Astrocyte (in vitro differentiated cells and primary cell): ENCODE results near the gene POM121L12. TPM values are rescaled to one million over a fixed set of nuclear protein-coding genes. Genes with fewer than 3 reads are reported as not detected.

Experiments
- DNase-seq: peaks from one replicate; pipeline ENCODE4 v3.0.0-alpha.2; 2010; ENCODE audit warnings: low read depth
- FAIRE-seq: peaks from 2 replicates; lab custom pipeline; 2011; peaks lifted over from hg19 to GRCh38; lab: Jason Lieb, UNC
- H2AFZ ChIP-seq: 2 replicates; pipeline ENCODE4 v1.6.0; 2012; ENCODE audit warnings: low read depth, low read length, inconsistent platforms
- H3K27ac ChIP-seq: 2 replicates; pipeline ENCODE4 v1.5.1; 2011; ENCODE audit warnings: low read depth, low read length, inconsistent platforms
- H3K27me3 ChIP-seq: 2 replicates; pipeline ENCODE4 v1.6.0; 2011; ENCODE audit warnings: low read length, inconsistent platforms; ENCODE audit not compliant: insufficient read depth
- H3K36me3 ChIP-seq: 2 replicates; pipeline ENCODE4 v1.5.1; 2011; ENCODE audit warnings: low read length, inconsistent platforms; ENCODE audit not compliant: insufficient read depth
- H3K4me1 ChIP-seq: 2 replicates; pipeline ENCODE4 v1.5.1; 2011; ENCODE audit warnings: low read length, inconsistent platforms; ENCODE audit not compliant: insufficient read depth
- H3K4me2 ChIP-seq: 2 replicates; pipeline ENCODE4 v1.6.0; 2012; ENCODE audit warnings: low read length, inconsistent platforms
- H3K4me3 ChIP-seq: 2 replicates; pipeline ENCODE4 v1.5.1; 2011; ENCODE audit warnings: low read depth, mild to moderate bottlenecking, low read length, inconsistent platforms; ENCODE audit not compliant: insufficient read depth
- H3K79me2 ChIP-seq: 2 replicates; pipeline ENCODE4 v1.6.0; 2012; ENCODE audit warnings: mild to moderate bottlenecking, low read length, inconsistent platforms; ENCODE audit not compliant: insufficient read depth
- H3K9ac ChIP-seq: 2 replicates; pipeline ENCODE4 v1.6.0; 2012; ENCODE audit warnings: mild to moderate bottlenecking, low read length, inconsistent platforms
- H3K9me3 ChIP-seq: 2 replicates; pipeline ENCODE4 v1.5.1; 2012; ENCODE audit warnings: low read depth, mild to moderate bottlenecking, low read length, inconsistent platforms; ENCODE audit not compliant: insufficient read depth
- H4K20me1 ChIP-seq: 2 replicates; pipeline ENCODE4 v1.6.0; 2012; ENCODE audit warnings: low read length, inconsistent platforms; ENCODE audit not compliant: insufficient read depth
- H3K27ac Mint-ChIP-seq: one replicate; pipeline ENCODE4 v1.8.0; 2021; ENCODE audit warnings: mild to moderate bottlenecking, mixed read lengths; ENCODE audit not compliant: unreplicated experiment
- H3K27me3 Mint-ChIP-seq: one replicate; pipeline ENCODE4 v1.8.0; 2021; ENCODE audit warnings: low read depth, mixed read lengths; ENCODE audit not compliant: unreplicated experiment
- H3K36me3 Mint-ChIP-seq: one replicate; pipeline ENCODE4 v1.8.0; 2021; ENCODE audit warnings: low read depth, mixed read lengths; ENCODE audit not compliant: unreplicated experiment
- H3K4me1 Mint-ChIP-seq: one replicate; pipeline ENCODE4 v1.8.0; 2021; ENCODE audit warnings: low read depth, mixed read lengths; ENCODE audit not compliant: unreplicated experiment
- H3K4me3 Mint-ChIP-seq: one replicate; pipeline ENCODE4 v1.8.0; 2021; ENCODE audit warnings: mild to moderate bottlenecking, moderate library complexity, mixed read lengths; ENCODE audit not compliant: unreplicated experiment
- H3K9me3 Mint-ChIP-seq: one replicate; pipeline ENCODE4 v1.8.0; 2021; ENCODE audit warnings: mild to moderate bottlenecking, mixed read lengths; ENCODE audit not compliant: unreplicated experiment
- EZH2 ChIP-seq: IDR thresholded peaks from 2 replicates; pipeline ENCODE4 v1.6.1; 2012; ENCODE audit warnings: mild to moderate bottlenecking, low read length, inconsistent platforms; ENCODE audit not compliant: insufficient read depth
- total RNA-seq: library from RNA; stranded (reverse); gene quantifications from 2 replicates; pipeline ENCODE4 v1.2.1, GENCODE V29; 2021
- TF ChIP-seq, protein P1 (sequence below): IDR thresholded peaks from 2 replicates; pipeline ENCODE4 v1.5.1; 2011; ENCODE audit warnings: low read depth, mild to moderate bottlenecking, inconsistent platforms, low read length, moderate library complexity; ENCODE audit not compliant: insufficient read depth

POM121L12 gene
- total RNA-seq, 1 donor from 2014 or later = not detected

DNA sequence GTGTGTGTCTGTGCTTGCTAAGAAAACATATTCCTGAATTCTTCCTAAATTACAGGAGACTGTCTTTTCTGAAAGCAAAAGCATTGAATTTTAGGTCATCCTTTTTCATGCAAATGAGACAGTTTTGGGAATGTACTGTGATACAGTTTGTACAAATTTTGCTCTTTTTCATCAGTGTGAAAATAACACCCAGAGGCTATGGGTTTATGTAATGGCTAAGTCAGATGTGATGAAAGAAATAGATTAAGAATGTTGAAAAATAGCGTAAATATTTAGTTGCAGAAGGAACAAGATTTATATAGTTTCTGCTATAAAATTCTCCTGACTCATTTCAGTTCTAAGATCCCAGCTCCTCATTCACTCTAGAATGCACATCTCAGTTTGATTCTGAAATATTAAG, 24.6 kb downstream of the POM121L12 start:
- TF ChIP-seq, protein P1, sequence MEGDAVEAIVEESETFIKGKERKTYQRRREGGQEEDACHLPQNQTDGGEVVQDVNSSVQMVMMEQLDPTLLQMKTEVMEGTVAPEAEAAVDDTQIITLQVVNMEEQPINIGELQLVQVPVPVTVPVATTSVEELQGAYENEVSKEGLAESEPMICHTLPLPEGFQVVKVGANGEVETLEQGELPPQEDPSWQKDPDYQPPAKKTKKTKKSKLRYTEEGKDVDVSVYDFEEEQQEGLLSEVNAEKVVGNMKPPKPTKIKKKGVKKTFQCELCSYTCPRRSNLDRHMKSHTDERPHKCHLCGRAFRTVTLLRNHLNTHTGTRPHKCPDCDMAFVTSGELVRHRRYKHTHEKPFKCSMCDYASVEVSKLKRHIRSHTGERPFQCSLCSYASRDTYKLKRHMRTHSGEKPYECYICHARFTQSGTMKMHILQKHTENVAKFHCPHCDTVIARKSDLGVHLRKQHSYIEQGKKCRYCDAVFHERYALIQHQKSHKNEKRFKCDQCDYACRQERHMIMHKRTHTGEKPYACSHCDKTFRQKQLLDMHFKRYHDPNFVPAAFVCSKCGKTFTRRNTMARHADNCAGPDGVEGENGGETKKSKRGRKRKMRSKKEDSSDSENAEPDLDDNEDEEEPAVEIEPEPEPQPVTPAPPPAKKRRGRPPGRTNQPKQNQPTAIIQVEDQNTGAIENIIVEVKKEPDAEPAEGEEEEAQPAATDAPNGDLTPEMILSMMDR = no peak
- no peak for TF ChIP-seq EZH2
- no peaks in the 10 kb centered on the region for H3K4me1 Mint-ChIP-seq
- no peaks in the 10 kb centered on the region for H3K79me2 ChIP-seq

DNA sequence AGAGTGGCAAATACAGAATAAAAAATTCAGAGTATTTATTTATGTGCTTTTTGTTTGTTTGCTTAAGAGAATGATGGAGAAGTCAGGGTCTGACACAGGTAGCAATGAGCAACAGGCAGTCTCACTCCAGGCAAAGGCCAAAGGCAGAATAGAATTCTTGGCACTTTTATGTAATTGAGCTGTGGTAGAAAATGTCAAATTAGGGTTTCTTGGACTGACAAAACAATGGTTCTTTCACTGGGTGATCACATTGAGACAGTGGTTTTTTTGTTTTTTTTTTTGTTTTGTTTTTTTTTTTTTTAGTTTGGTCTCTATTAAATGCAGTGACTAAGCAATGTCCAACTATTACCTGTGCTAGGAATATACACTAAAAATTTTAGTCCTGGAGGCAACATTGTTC, 27.4 kb downstream of the POM121L12 start:
- Histone ChIP-seq H3K4me3 (no peak overlapping the region), H3K79me2 (no peaks in the 10 kb centered on the region), H3K4me1 (no peaks in the 10 kb centered on the region), H3K27me3 (no peaks in the 10 kb centered on the region), H3K9me3 (no peaks in the 10 kb centered on the region), H2AFZ (no peak overlapping the region), H3K36me3 (no peaks in the 10 kb centered on the region), H3K27ac (no peak overlapping the region), H3K4me2 (no peak overlapping the region), H3K9ac (no peak overlapping the region), H4K20me1 (no peaks in the 10 kb centered on the region)
- Mint-ChIP-seq H3K9me3 (peaks cover 8% of the 10 kb centered on the region), H3K36me3 (no peaks in the 10 kb centered on the region), H3K27me3 (no peaks in the 10 kb centered on the region), H3K27ac (no peak overlapping the region), H3K4me1 (no peaks in the 10 kb centered on the region), H3K4me3 (no peak overlapping the region)
- DNase-seq = no peak
- no peak for FAIRE-seq
- TF ChIP-seq EZH2 = no peak
- TF ChIP-seq, protein P1 = no peak

More for the DNA sequence above, 24.6 kb downstream of the POM121L12 start:
- no peaks in the 10 kb centered on the region for H3K9me3 ChIP-seq
- Mint-ChIP-seq H3K36me3 (no peaks in the 10 kb centered on the region), H3K4me3 (no peak overlapping the region), H3K27ac (no peak overlapping the region), H3K27me3 (no peaks in the 10 kb centered on the region), H3K9me3 (peaks cover 8% of the 10 kb centered on the region)
- H3K4me1 ChIP-seq = no peaks in the 10 kb centered on the region
- H3K4me2 ChIP-seq = no peak overlapping the region
- H3K27me3 ChIP-seq = no peaks in the 10 kb centered on the region
- no peaks in the 10 kb centered on the region for H3K36me3 ChIP-seq
- H4K20me1 ChIP-seq = no peaks in the 10 kb centered on the region
- H3K4me3 ChIP-seq = no peak overlapping the region
- no peak for FAIRE-seq
- no peak overlapping the region for H3K27ac ChIP-seq
- no peak overlapping the region for H3K9ac ChIP-seq
- no peak for DNase-seq
- H2AFZ ChIP-seq = no peak overlapping the region

DNA sequence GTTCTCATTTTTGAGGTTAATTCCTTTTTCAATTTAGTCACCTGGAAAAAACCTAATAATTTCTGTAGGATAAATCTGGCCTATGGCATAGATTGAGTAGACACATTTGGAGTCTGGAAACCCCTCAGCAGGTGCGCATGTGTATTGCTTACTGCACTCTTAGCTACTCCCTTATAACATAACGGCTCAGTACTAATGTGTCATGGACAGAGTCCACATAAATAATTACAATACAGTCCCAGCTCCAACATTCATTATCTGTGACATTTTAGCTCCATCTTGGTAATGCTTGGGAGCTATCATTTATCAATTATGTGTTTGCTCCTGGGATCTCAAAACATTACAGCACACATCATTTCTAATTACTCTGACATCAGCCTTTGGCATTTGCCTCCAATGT, 33.2 kb downstream of the POM121L12 start:
- Mint-ChIP-seq H3K36me3 (no peaks in the 10 kb centered on the region), H3K4me3 (no peak overlapping the region), H3K4me1 (peaks cover 10% of the 10 kb centered on the region), H3K27me3 (no peaks in the 10 kb centered on the region), H3K9me3 (no peaks in the 10 kb centered on the region), H3K27ac (no peak overlapping the region)
- H3K9me3 ChIP-seq = no peaks in the 10 kb centered on the region
- H4K20me1 ChIP-seq = no peaks in the 10 kb centered on the region
- no peak for FAIRE-seq
- H3K79me2 ChIP-seq = no peaks in the 10 kb centered on the region
- no peak overlapping the region for H3K9ac ChIP-seq
- no peak overlapping the region for H3K27ac ChIP-seq
- H3K36me3 ChIP-seq = no peaks in the 10 kb centered on the region
- H3K4me2 ChIP-seq = no peak overlapping the region
- H3K4me1 ChIP-seq = no peaks in the 10 kb centered on the region
- H2AFZ ChIP-seq = no peak overlapping the region
- H3K27me3 ChIP-seq = no peaks in the 10 kb centered on the region
- H3K4me3 ChIP-seq = no peak overlapping the region
- DNase-seq = no peak
- TF ChIP-seq EZH2 = no peak
- TF ChIP-seq, protein P1 = no peak
